DOHH2 (cell line): ENCODE results near the gene AFF1.

ENCODE experiments used
- CTCF ChIP-seq: fragments of 200-600 bp; sonication (generic); IDR thresholded peaks from one replicate; pipeline ENCODE4 v1.5.1; 2014; ENCODE audit warnings: antibody characterized with exemption, mild to moderate bottlenecking, low read depth, low read length; ENCODE audit not compliant: poor library complexity, severe bottlenecking
- EZH2phosphoT487 ChIP-seq: fragments of 200-600 bp; sonication (generic); IDR thresholded peaks from 2 replicates; pipeline ENCODE4 v1.6.1; 2017; ENCODE audit warnings: borderline replicate concordance, mild to moderate bottlenecking, antibody characterized with exemption, low read length, moderate library complexity, mixed read lengths

- no peak for TF ChIP-seq CTCF
- TF ChIP-seq EZH2phosphoT487 = no peak
These were observed 15.1 kb upstream of the AFF1 start for GRCh38 chr4:86919561-86920223.
